Measurements from ENCODE around the gene ZNF792. TPM values are rescaled to one million over a fixed set of nuclear protein-coding genes. Genes with fewer than 3 reads are reported as not detected.

ZNF792 gene
- total RNA-seq (ENCODE audit: low replicate concordance), result 7.0 and 8.7 TPM in 2 replicates

DNA sequence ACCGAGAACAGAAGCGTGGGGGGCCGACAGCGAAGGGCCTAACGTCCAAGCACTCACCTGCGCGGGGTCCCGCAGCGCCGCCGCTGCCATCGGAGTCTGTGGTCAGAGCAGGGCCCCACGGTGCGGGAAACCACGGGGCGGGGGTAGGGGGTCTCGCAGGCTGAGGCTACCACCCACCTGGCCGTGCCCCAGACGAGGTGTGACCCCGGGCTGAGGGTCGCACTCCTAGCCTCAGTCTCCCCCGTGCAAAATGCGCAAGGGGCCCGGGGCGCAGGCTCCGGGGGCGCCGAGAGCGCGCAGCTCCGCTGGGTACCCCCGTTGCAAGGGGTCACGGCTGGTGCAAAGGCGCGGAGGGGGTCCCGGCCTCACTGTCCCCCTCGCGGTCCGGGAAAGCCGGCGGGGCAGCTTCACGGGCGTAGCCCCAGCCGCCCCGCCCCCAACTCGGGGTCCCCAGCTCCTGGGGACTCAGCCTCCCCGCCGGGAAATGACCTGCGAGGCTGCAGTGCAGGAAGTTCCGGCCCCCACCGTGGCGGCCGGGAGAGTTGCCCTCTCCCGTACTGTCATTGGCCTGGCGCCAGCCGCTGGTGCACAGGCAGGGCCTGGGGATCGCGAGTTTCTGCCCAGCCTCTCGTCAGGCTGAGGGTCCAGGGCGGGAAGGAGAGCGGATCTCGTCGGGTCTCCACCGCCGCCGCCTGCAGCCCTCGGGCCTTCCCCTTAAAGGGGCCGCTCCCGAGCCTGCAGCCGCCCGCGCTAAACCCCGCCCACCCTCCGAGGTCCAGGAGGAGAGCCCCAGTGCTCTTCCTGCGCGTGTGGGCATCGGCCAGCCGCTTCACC lies at the start of gene ZNF792:
TSS of gene ZNF792 (minus strand) at position 657 of the 834 bp plus-strand sequence. CDS start at position 90, 567 bp downstream.
- peaks cover 12% of the 10 kb centered on the region for H3K4me1 Mint-ChIP-seq
- H3K36me3 Mint-ChIP-seq, result peaks cover 32% of the 10 kb centered on the region
- H3K27ac ChIP-seq, result no peak within 1 kb of the TSS
- peak within 1 kb of the TSS; percentile 97 for H2AFZ ChIP-seq (replicated peaks)
- peak within 1 kb of the TSS; percentile 16 for H3K9ac ChIP-seq
- no peaks in the 10 kb centered on the region for H3K4me1 ChIP-seq
- H3K27me3 Mint-ChIP-seq (ENCODE audit: insufficient read depth, low read depth), result peaks cover 7% of the 10 kb centered on the region
- peaks cover 60% of the 10 kb centered on the region for H3K9me3 Mint-ChIP-seq
- peaks cover 13% of the 10 kb centered on the region for H3K27me3 ChIP-seq
- peak within 1 kb of the TSS; percentile 93 for H3K4me3 ChIP-seq
- TF ChIP-seq EZH2phosphoT487 (IDR thresholded peaks at IDR 0.05) (no peak), EZH2 (IDR thresholded peaks at IDR 0.05) (peak; percentile 70)
- TF ChIP-seq, protein P1, sequence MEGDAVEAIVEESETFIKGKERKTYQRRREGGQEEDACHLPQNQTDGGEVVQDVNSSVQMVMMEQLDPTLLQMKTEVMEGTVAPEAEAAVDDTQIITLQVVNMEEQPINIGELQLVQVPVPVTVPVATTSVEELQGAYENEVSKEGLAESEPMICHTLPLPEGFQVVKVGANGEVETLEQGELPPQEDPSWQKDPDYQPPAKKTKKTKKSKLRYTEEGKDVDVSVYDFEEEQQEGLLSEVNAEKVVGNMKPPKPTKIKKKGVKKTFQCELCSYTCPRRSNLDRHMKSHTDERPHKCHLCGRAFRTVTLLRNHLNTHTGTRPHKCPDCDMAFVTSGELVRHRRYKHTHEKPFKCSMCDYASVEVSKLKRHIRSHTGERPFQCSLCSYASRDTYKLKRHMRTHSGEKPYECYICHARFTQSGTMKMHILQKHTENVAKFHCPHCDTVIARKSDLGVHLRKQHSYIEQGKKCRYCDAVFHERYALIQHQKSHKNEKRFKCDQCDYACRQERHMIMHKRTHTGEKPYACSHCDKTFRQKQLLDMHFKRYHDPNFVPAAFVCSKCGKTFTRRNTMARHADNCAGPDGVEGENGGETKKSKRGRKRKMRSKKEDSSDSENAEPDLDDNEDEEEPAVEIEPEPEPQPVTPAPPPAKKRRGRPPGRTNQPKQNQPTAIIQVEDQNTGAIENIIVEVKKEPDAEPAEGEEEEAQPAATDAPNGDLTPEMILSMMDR (IDR thresholded peaks at IDR 0.05), result no peak
- H3K36me3 ChIP-seq, result peaks cover 1% of the 10 kb centered on the region
- peak within 1 kb of the TSS; percentile 90 for H3K4me3 Mint-ChIP-seq
- peak within 1 kb of the TSS; percentile 94 for H3K4me2 ChIP-seq
- no peaks in the 10 kb centered on the region for H4K20me1 ChIP-seq (ENCODE audit: low read depth)
- no peaks in the 10 kb centered on the region for H3K79me2 ChIP-seq (ENCODE audit: low read depth)
- H3K27ac Mint-ChIP-seq, result peak within 1 kb of the TSS; percentile 17
- peak; percentile 81 for DNase-seq (ENCODE audit: low spot score)
- H3F3A ChIP-seq (ENCODE audit: low read depth), result no peaks in the 10 kb centered on the region
- no peaks in the 10 kb centered on the region for H3K9me3 ChIP-seq (ENCODE audit: low read depth)

DNA sequence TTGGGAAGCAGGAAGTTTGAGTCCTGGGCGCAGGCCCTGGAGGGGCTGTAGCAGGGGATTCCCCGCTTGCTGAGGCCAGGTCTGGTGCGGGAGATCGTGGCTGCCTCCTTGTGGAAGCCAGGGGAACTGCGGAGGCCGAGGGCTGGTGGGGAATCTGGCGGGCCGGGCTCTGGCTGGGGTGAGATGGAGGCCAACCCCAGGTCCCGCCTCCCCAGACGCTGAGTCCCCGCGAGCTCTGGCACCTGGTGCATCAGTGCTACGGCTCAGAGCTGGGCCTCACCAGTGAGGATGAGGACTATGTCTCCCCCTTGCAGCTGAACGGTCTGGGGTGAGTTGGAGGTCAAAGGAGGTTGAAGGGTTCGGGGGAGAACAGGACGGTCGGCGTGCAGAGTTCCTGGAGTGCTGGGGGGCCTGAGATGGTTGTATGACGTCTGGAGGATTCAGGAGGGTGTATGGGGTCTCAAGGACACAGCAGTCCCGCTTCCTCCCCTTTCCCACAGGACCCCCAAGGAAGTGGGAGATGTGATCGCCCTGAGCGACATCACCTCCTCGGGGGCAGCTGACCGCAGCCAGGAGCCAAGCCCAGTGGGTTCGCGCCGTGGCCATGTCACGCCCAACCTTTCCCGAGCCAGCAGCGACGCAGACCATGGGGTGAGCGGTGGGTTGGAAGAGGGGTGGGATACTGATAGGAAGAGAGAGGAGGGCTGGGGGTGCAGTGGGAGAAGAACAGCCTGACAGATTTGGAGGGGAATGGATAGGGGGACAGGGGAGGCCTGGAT lies 49.2 kb upstream of the ZNF792 start:
- Histone ChIP-seq H3K79me2 (ENCODE audit: low read depth) (peaks cover 2% of the 10 kb centered on the region), H3K9me3 (ENCODE audit: low read depth) (no peaks in the 10 kb centered on the region), H3K4me3 (no peak overlapping the region), H3K4me1 (no peaks in the 10 kb centered on the region), H3K27me3 (no peaks in the 10 kb centered on the region), H3K36me3 (no peaks in the 10 kb centered on the region), H4K20me1 (ENCODE audit: low read depth) (peaks cover 11% of the 10 kb centered on the region), H3K27ac (no peak overlapping the region), H2AFZ (replicated peaks) (no peak overlapping the region), H3K9ac (no peak overlapping the region), H3F3A (ENCODE audit: low read depth) (peaks cover 7% of the 10 kb centered on the region), H3K4me2 (no peak overlapping the region)
- DNase-seq (ENCODE audit: low spot score), result peak; percentile 76
- no peaks in the 10 kb centered on the region for H3K4me1 Mint-ChIP-seq
- peaks cover 11% of the 10 kb centered on the region for H3K27me3 Mint-ChIP-seq (ENCODE audit: insufficient read depth, low read depth)
- TF ChIP-seq, protein P1 (IDR thresholded peaks at IDR 0.05), result peak; percentile 91
- no peak for TF ChIP-seq EZH2phosphoT487 (IDR thresholded peaks at IDR 0.05)
- TF ChIP-seq EZH2 (IDR thresholded peaks at IDR 0.05), result no peak
- peaks cover 33% of the 10 kb centered on the region for H3K36me3 Mint-ChIP-seq
- H3K4me3 Mint-ChIP-seq, result no peak overlapping the region
- no peaks in the 10 kb centered on the region for H3K9me3 Mint-ChIP-seq
- H3K27ac Mint-ChIP-seq, result no peak overlapping the region

DNA sequence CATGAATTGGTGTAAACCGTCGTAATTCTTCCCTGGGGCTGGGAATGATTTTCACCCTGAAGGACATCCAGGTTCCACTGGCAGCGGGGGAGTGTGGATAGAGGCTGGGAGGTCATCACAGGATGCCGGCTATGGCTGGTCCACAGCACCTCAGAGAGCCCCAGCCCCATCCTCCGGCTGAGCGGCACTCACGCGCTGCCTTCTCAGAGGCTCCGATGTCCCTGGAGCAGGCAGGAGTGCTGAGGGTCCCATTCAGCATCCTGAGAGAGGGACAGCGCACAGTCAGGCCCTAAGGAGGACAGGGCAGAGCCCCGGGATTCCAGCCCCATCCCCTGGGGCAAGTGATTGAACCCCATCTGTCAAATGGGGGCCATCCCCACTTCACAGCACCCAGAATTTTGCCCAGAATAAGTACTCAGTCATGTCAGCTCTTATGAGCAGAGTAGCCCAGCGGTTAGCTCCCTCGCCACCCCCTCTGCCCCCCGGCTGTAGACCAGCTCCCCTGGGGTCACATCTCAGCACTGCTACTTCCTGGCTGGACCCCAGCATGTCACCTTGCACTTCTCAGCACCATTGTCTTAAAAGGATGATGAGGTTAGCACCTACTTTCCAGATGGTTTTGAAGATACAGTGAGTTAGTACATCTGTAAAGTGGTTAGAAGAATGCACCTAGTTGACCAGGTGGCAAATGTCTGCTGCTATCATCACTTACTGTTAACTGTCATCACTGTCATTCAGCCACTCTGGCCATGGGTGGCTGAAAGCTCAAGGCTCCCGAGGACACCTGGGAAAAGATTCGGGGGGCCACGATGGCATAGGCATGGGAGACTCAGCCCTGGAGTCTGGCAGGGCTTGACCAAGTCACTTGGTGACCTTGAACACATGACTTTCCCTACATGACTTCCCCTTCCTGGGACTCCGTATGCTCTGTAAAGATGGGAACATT lies 48.0 kb upstream of the ZNF792 start:
- Histone ChIP-seq H3K4me2 (no peak overlapping the region), H3K27ac (no peak overlapping the region), H3K36me3 (no peaks in the 10 kb centered on the region), H2AFZ (replicated peaks) (no peak overlapping the region), H3K9ac (no peak overlapping the region), H3K4me3 (no peak overlapping the region), H3K79me2 (ENCODE audit: low read depth) (peaks cover 15% of the 10 kb centered on the region), H3K4me1 (no peaks in the 10 kb centered on the region), H3K9me3 (ENCODE audit: low read depth) (no peaks in the 10 kb centered on the region), H3F3A (ENCODE audit: low read depth) (peaks cover 7% of the 10 kb centered on the region), H3K27me3 (no peaks in the 10 kb centered on the region), H4K20me1 (ENCODE audit: low read depth) (peaks cover 15% of the 10 kb centered on the region)
- Mint-ChIP-seq H3K9me3 (no peaks in the 10 kb centered on the region), H3K27ac (no peak overlapping the region), H3K27me3 (ENCODE audit: insufficient read depth, low read depth) (peaks cover 11% of the 10 kb centered on the region), H3K4me3 (no peak overlapping the region), H3K4me1 (no peaks in the 10 kb centered on the region), H3K36me3 (peaks cover 28% of the 10 kb centered on the region)
- DNase-seq (ENCODE audit: low spot score), result no peak
- TF ChIP-seq, protein P1 (IDR thresholded peaks at IDR 0.05), result no peak
- no peak for TF ChIP-seq EZH2phosphoT487 (IDR thresholded peaks at IDR 0.05)
- TF ChIP-seq EZH2 (IDR thresholded peaks at IDR 0.05), result no peak

Data from neural progenitor cell (in vitro differentiated cells).